ENCODE data around the gene OR8B12.

- no peak for TF ChIP-seq RAD21 (IDR thresholded peaks at IDR 0.05; ENCODE audit: low read depth)
- no peak for TF ChIP-seq POLR2A (IDR thresholded peaks at IDR 0.05; ENCODE audit: borderline replicate concordance, extremely low read depth, insufficient read depth, insufficient read length)
- no peak for TF ChIP-seq ZNF274 (IDR thresholded peaks at IDR 0.05; ENCODE audit: low read depth, low read length)
- no peak for TF ChIP-seq CTCF (IDR thresholded peaks at IDR 0.05 in 2 of 3, conservative IDR thresholded peaks at IDR 0.05 in 1 of 3; ENCODE audit: borderline replicate concordance in 1 of 3, insufficient read depth in 1 of 3, low read depth in 2 of 3, low read length in 2 of 3)
- TF ChIP-seq EZH2 (IDR thresholded peaks at IDR 0.05) = no peak
These were observed 26.7 kb upstream of the OR8B12 start for GRCh38 chr11:124570160-124570559.

All from HCT116 (cell line).